GM21723 (cell line): ENCODE data around the gene MYBPC2.

Experiments used
- ATAC-seq: cut with Tn5 transposase; IDR thresholded peaks from one replicate; pipeline ENCODE4 v1.9.1; 2021; ENCODE audit warnings: mild to moderate bottlenecking, moderate library complexity; ENCODE audit not compliant: unreplicated experiment

The MYBPC2 gene

GRCh38 chr19:50478901-50479715 is 46.4 kb downstream of the MYBPC2 start:
- ATAC-seq, result no peak

- ATAC-seq, result no peak
Observed at GRCh38 chr19:50479761-50480251, 47.1 kb downstream of the MYBPC2 start.

- no peak for ATAC-seq
Observed at GRCh38 chr19:50480281-50481111, 47.8 kb downstream of the MYBPC2 start.

- ATAC-seq, result no peak
Observed at GRCh38 chr19:50481351-50482149, 48.9 kb downstream of the MYBPC2 start.

GRCh38 chr19:50482271-50482855 is 49.7 kb downstream of the MYBPC2 start:
- no peak for ATAC-seq

GRCh38 chr19:50482916-50483315 is 50.2 kb downstream of the MYBPC2 start:
- no peak for ATAC-seq

- ATAC-seq, result no peak
Observed at GRCh38 chr19:50485284-50485955, 52.7 kb downstream of the MYBPC2 start.

- ATAC-seq, result no peak
Observed at GRCh38 chr19:50486823-50487515, 54.3 kb downstream of the MYBPC2 start.

GRCh38 chr19:50488389-50489194 is 55.9 kb downstream of the MYBPC2 start:
- ATAC-seq, result no peak

GRCh38 chr19:50489461-50490011 is 56.8 kb downstream of the MYBPC2 start:
- ATAC-seq, result no peak

GRCh38 chr19:50490411-50490811 is 57.7 kb downstream of the MYBPC2 start:
- ATAC-seq, result no peak

GRCh38 chr19:50490991-50491472 is 58.3 kb downstream of the MYBPC2 start:
- ATAC-seq, result no peak

GRCh38 chr19:50492303-50493052 is 59.8 kb downstream of the MYBPC2 start:
- ATAC-seq, result no peak

GRCh38 chr19:50493171-50493570 is 60.5 kb downstream of the MYBPC2 start:
- no peak for ATAC-seq

GRCh38 chr19:50494186-50495019 is 61.7 kb downstream of the MYBPC2 start:
- ATAC-seq, result no peak

GRCh38 chr19:50495020-50495531 is 62.4 kb downstream of the MYBPC2 start:
- ATAC-seq, result no peak
